HG03439 (cell line): ENCODE data around the gene ZNF740.
"Not testable (repeated sequence)": the region's sequence is repeated elsewhere in the genome, so short reads cannot be mapped to it uniquely, and the experiment has no call there.

Experiments used
- ATAC-seq: cut with Tn5 transposase; IDR thresholded peaks from one replicate; pipeline ENCODE4 v1.9.1; 2021; ENCODE audit warnings: mild to moderate bottlenecking, moderate library complexity; ENCODE audit not compliant: unreplicated experiment

ZNF740 gene

DNA sequence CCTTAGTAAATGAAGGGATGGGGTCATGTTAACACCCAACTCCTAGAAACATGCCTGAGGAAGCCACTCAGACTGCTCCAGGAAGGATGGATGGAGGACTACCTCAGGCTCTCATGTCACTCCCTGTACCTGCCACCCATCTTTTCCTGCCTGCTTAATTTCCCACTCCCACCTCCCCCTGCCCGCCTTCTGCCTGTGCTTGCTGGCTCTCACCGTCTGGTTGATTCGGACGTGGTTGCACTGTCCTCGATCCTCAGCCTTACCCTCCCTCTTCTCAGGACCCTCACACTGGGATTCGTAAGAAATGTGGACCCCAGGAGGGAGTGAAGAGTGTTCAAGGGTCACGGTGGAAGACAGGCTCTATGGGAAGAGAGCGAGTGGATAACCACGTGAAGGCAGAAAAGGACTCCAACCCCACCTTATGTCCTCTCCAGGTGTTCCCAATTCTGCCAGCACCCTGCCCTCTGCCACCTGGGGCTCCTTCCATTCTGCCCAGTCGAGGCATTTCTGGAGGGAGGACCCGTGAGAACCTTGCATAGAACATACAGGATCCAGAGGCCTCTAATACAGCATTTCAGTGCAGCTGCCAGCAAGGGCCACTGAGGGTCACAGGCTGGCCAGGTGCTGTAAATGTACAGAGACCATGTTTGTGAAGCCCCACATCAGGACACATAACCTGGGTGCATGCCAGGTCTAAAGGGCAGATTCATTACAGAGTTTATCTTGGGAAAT, 13.6 kb downstream of the ZNF740 start:
- ATAC-seq = no peak

DNA sequence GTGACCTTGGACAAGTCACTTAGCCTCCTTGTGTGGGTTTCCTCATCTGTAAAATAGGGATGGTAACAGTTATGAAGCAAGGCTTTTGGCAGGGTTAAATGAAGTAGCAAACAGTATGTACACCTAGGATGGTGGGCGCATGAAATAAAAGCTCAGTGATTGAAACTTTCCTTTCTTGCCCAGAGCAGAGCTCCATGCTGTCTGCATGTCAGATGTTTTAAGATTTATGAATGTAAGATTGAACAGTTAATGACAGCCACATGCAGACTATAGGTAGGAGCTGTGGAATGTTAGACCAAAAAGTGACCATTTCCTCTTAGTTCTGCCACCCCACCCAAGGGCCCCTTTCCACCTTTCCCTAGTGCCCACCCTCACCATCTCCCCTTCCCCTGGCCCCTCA, 14.5 kb downstream of the ZNF740 start:
- ATAC-seq = no peak

DNA sequence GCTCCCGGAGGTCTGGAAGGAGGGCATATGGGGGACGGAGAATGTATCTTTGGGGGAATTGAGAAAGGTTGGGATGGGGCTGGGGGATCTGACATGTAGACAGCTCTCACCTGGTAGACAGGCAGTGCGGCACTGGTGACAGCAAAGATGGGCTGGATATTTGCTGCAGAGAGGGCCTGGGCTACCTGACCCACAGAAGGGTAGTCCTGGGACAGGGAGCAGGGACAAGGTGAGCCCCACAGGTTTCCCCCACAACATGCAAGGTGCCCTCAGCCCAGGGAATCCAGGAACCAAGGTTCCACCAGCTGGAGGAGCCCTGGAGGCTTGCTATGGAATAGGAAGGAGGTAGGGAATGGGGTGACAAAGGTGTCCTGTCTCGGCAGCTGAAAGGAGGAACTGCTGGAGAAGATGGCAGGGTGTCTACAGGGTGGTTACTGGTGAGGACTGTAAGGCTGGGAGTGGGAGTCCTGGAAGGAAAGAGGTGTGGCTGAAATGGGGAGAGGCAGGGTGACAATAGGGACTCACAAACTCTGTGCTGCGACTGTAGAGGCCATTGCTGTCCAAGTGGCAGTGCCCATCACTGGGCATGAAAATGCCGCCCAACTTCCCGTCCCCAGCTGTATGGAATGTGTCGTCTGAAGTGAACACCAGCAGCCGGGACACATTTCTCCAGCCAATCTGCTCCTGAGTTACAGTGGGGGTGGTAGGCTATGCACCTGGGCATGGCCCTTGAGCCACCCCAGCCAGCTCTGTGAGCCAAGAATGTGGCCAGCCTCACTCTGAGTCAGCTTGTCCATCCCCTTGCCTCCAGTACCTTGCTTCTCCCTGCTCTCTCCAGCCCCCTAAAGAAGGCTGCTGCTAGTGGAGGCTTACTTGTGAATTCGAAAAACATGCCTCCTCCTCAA, 15.2 kb downstream of the ZNF740 start:
- ATAC-seq = no peak

DNA sequence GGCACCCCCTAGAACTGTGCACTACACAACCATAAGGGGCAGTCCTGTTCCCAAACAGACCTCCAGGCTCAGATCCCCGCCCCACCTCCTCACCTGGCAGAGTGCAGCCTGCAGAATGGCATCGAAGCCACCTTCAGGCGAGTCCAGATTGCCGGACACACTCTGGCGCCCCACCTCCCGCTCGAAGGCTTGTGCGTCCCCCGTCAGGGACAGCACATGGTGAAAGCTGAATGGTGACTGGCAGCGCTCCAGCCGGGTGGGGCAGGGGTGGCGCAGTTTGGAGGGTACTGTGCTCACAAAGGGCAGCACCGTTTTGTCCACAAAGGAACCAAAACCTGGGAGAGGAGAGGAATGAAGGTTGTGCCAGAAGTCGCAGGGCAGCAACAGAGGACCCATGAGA, 16.0 kb downstream of the ZNF740 start:
- no peak for ATAC-seq

DNA sequence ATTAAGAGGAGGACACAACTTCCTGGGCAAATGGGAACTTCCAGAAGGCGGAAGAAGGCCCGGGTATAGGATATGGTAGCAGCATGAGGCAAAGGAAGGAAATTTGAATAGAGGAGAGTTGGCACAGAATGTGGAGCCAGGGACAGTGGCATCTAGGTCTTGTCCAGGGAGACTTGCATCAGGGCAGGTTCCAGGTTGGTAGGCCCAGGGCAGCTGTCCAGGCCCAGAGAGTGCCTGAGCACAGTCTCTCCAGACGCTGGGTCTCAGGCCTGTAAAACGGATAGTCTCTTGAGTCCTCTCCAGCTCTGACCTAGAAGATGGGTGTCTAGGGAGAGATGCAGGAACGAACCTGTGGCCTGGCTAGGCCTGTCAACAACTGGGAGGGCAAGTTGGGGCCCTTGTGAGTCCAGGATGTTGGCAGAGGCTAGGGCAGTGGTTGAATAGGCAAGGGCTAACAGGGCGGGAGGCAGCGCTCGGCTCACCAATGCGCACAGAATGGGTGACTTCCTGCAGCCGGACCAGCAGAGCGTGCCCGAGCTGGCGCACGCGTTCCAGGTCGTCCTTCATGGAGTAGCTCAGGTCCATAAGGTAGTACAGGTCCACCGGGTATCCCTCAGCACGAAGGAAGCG, 16.6 kb downstream of the ZNF740 start:
- ATAC-seq = no peak

DNA sequence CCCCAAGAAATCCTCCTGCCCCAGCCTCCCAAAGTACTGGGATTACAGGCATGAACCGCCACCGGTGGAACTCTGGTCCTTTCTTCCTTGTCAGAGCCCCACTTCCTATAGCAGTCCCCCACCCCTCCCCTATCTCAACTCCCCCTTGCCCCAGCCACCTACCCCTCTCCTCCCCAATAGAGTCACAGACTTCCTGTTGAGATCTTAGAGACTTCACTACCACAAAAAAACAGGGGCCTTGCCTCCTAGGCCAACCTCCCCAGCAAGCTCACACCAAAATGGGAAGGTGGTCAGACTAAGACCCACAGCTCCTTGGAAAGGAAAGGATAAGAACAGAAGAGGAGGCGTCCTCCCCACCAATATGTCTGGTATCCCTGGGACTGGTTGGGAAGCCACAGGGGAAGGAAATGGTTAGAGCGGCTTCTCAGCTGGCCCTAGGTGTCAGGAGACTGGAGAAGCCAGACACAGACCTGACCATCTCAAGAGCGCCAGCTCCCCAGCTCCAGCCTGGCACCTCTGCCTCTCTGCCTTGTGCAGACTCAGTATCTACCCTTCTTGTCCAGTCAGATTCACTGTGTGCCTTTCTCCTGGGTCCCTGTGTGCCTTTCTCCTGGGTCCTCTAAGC, 18.1 kb downstream of the ZNF740 start:
- no peak for ATAC-seq

DNA sequence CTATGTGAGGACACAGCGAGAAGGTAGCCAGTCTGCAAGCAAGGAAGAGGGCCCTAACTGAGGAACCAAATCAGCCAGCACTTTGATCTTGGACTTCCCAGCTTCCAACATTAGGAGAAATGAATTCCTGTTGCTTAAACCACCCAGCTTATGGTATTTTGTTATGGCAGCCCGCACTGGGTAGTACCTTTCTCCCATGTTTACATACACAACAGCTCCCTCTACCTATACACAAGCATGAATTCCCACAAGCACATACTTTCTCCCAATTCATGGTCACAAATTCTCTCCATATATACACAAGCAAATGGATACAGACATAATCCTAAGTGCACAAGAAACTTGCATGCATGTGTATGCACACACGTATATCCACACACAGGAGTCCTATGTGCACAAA, 19.2 kb downstream of the ZNF740 start:
- ATAC-seq = no peak

DNA sequence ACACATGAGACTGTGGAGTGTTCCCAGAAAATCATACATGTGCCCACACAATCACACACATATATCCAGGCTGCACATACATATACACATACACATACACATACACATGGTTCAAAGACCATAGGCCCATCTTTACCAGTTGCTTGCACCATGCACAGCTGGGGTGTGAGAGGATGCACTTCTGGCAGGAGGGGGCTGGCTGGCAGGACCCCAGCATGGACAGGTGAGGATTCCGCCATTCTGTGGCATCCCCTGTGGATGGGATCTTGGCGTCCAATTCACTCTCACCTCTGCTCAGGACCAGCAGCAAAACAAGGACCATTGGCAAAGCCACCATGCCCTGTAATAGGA, 19.6 kb downstream of the ZNF740 start:
- peak; percentile 8 for ATAC-seq

DNA sequence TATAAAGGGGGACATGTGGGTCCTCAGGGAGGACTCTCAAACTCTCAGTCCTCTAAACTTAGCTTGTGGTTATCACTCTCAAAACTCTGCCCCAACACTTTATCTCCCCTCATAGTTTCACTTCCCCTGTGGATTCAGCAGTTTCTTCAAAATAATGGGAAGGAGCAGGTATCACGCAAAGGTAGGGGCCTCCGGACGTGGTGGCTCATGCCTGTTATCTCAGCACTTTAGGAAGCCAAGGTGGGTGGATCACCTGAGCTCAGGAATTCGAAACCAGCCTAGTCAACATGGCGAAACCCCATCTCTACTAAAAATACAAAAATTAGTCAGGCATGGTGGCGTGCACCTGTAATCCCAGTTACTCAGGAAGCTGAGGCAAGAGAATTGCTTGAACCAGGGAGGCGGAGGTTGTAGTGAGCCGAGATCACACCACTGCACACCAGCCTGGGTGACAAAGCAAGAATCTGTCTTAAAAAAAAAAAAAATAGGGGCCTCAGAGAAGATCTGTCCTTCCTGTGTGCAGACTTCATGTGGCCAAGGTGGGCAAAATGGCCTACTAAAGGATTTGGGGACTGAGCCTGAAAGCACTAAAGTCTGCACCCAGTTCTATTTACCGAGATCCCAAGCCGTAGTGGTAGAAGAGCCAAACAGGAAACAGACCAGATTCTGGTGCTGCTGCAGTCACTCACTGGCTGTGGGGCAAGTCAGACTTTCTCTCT, 20.1 kb downstream of the ZNF740 start:
- ATAC-seq = peak; percentile 41

DNA sequence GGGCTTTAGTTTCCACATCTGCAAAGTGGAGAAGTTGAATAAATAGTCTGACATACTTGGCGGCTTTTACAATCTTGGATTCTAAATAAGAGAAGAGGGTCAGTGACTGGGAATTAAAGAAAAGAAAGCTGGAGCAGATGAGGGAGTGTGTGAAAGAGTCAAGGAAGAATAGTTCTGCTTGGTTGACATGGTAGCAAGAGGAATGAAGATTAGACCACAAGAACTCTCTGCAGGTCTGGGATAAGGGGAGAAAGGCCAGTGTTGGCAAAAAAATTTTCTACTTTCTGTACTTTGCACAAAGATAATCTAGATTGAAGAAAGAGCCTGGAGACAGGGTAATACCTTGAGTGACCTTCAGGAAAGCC, 20.6 kb downstream of the ZNF740 start:
- no peak for ATAC-seq

DNA sequence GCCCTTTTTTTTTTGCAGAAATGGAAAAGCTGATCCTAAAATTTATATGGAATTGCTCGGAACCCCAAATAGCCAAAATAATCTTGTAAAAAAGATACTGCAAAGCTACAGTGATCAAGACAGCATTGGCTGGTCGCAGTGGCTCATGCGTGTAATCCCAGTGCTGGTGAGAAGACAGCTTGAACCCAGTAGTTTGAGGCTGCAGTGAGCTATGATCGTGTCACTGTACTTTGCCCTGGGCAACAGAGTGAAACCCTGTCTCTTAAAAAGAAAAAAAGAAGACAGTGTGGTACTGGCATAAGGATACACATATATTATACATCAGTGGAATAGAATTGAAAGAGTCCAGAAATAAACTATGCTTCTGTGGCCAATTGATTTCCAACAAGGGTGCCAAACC, 21.1 kb downstream of the ZNF740 start:
- ATAC-seq = no peak

DNA sequence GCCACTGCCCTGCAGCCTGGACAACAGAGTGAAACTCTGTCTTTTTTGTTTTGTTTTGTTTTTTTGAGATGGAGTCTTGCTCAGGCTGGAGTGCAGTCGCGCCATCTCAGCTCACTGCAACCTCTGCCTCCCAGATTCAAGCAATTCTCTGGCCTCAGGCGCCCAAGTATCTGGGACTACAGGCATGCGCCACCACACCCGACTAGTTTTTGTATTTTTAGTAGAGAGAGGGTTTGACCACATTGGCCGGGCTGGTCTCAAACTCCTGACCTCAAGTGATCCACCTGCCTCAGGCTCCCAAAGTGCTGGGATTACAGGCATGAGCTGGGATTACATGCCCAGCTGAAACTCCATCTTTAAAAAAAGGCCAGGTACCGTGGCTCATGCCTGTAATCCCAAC, 21.8 kb downstream of the ZNF740 start:
- not testable (repeated sequence) for ATAC-seq

DNA sequence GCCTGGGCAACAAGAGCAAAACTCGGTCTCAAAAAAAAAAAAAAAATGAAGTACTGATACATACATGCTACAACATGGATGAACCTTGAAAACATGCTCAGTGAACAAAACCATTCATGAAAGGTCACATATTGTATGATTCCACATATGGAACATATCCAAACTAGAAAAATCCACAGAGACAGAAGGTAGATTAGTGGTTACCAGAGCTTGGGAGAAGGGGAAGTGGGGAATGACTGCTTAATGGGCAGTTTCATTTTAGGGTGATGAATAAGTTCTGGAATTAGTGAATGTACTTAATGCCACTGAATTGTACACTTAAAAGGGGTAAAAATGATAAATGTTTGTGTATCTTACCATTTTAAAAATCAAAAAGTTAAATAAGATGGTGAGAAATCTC, 23.8 kb downstream of the ZNF740 start:
- ATAC-seq = no peak

DNA sequence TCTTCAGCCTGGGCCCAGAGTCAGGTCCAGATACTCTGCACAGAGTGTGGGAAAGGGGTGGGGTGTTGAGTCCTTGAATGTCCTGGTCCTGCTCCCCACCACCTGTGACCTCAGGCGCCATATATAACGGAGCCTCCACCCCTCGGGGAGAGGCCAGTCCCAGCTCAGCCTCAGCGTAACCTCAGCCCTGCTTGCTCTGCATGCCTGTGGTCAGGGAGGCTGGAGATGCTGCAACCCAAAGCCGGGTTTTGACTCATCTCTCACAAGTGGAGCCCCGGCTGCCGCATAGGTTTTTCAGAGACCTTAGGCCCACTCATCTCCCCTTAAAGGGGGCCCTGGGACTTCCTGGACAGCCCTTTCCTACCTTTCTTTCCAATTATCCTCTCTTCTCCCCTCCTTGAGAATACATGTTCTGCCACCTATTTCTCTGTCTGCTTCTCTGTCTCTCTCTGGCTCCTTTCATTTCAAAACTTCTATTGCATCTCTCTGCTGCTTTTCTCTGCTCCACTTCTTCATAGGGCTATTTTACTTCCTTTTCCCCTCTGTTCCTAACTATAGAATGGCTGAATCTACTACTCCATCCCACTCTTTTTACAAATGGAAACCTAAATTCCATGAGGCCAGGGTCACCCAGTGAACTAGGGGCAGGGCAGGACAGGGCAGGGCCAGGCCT, 25.4 kb downstream of the ZNF740 start:
- ATAC-seq = peak; percentile 69

DNA sequence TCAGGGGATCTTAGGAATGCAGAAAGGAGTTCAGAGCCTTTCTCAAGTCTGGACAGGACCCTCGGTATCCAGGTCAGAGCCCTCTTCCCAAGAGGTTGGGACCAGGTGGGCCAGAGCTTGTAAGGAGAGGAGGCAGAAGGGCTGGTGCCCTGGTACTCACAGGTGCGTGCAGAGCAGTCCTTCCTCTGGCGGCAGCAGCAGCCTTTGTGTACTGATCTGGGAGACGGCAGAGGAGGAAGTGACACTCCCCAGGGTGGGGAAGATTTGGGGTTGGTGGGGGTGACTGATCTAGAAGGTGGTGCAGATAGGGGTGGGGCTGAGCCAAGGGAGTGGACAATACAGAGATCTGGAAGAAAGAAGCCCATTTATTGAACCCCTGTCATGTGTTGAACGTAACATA, 26.5 kb downstream of the ZNF740 start, which contains the start of gene ITGB7:
ITGB7 (minus strand) TSS at position 210 of the 400 bp plus-strand sequence. CDS start 6,808 bp downstream, outside the sequence.
- ATAC-seq = no peak

DNA sequence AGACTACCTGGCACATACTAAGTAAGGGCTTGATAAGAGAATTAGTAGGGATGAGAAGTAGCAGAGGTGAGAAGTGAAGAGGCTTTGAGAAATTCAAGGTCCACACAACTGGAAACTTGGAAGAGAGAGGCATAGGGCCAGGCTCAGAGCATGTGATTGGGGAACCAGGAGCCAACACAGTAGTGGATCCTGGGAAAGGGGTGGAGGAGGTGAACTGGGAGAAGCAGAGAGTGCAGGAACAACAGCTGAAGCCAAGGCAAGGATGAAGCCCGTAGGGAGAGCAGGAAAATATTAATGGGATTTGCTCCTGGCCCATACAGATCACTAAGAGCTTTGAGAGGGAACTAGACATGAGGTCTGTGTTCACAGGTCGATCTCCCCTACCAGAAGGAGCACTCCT, 27.9 kb downstream of the ZNF740 start:
- ATAC-seq = no peak

DNA sequence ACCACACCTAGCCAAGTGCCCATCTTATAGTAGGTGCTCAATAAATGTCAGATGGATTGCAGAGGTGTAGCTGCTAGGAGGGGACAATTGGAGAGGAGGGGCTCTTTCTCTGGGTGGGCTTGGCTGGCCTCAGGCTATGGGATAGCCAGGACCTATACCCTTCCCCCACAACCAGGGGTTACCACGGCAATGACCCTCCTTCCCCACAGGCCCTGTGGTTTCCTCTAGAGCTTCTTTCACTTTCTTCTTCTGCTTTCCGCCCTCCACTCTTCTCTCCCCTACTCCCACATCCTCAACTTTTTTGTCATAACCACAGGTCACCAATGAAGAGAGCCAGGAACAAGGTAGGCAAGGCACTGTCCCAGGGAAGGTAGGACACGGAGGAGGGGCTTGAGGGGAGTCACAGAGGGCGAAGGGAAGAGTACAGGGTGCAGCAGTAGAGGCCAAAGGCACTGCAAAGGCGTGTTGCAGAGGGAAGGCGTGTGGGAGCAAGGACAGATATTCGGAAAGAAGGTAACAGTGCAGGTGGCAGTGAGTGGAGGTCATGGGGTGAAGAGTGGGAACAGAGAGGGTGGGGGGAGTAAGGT, 28.4 kb downstream of the ZNF740 start:
- ATAC-seq = no peak

DNA sequence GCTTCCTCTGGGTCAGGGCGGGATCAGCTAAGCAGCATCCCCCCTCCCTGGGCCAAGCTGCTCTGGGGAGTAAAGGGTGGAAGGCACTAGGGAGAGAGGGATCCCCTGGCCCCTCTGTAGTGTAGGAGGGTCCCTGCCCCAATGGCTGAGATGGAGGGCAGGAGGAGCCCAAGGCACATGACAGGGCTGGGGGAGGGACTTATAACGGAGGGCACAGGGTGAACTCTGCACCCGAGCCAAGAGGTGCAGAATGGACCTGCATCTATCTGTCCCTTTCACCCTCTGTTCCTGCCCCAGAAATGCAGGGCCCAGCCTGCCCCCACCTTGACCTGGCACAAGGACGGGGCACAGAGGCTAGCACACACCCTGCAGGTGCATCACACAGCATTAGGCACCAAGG, 30.3 kb downstream of the ZNF740 start:
- ATAC-seq = no peak

DNA sequence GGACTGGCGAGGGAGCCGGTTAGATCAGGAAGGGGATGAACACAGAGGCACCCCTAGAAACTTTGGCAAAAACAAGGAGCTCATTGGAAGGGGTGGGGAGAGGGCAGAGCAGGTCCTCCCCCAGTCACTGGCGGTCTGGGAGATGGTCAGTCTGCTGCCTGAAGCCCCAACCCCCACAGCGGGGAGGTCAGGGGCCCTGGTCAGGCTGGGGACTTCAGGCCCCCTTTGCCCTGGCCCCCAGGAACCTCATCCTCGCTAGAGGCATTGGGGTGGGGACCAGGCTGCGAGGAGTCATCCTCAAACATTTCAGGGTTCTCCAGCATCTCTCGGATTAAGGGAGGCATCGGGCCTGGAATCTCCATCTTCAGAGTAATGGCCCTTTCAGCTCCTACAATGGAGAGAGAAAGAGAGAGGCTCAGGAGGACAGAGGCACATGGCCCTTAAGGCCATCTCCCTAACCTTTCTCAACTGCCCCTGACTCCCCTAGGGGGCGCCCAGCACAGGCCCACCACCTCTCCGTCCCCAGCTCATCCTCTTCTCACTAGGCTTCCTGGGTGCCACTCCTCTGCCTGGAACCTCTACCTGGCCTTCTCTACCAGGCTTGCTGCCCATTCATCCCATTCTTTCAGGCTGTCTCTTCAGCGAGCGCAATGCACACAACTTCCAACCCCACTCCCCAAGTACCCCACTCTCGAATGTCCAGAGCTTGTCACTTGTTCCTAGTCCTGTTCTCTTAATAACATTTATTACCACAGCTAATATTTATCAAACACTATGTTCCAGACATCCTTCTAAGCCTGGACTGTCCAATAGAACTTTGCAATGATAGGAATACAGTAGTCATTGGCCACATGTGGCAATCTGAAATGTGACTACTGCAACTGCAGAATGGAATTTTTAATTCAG, 31.2 kb downstream of the ZNF740 start:
- ATAC-seq = no peak
